Keratinocyte (primary cell): ENCODE results near the gene DMBX1.

Experiments
- CTCF ChIP-seq, 3 experiments: IDR thresholded peaks in 1 of 3; conservative IDR thresholded peaks in 1 of 3; optimal IDR thresholded peaks in 1 of 3; 2 replicates in 2 of 3; 3 replicates in 1 of 3; pipeline versions ENCODE3 to v1.5.1; 2011; ENCODE audit warnings: low read length in 3 of 3, mild to moderate bottlenecking in 3 of 3, moderate library complexity in 2 of 3, control low read depth in 1 of 3, inconsistent platforms in 1 of 3; ENCODE audit not compliant: insufficient read depth in 2 of 3; ENCODE audit errors: extremely low read depth in 1 of 3
- EZH2 ChIP-seq: IDR thresholded peaks from one replicate; pipeline ENCODE4 v1.6.1; 2012; ENCODE audit warnings: inconsistent platforms, mild to moderate bottlenecking, low read length, moderate library complexity

- TF ChIP-seq CTCF (optimal IDR thresholded peaks at IDR 0.05 in 1 of 3, IDR thresholded peaks at IDR 0.05 in 1 of 3, conservative IDR thresholded peaks at IDR 0.05 in 1 of 3; ENCODE audit: extremely low read depth in 1 of 3, insufficient read depth in 2 of 3, low read length in 3 of 3) (peak; percentile 97 to 100 (median 98)), EZH2 (no peak)
Measured at GRCh38 chr1:46527474-46528296, 38.0 kb downstream of the DMBX1 start.
